Esophagus mucosa (tissue), 1 donor: ENCODE data around the gene HOXC11. TPM values are rescaled to one million over a fixed set of nuclear protein-coding genes. Genes with fewer than 3 reads are reported as not detected.

ENCODE experiments used
- ATAC-seq: fragments of 200-7000 bp; cut with Tn5 transposase; one replicate; pipeline ENCODE4 v1.9.1; 2020
- total RNA-seq: library from RNA; stranded (reverse); gene quantifications from one replicate; pipeline ENCODE4 v1.2.4, GENCODE V29; 2023
- donor health status: DM: yes; HTN: yes; CAD: no.

Gene HOXC11
- total RNA-seq, 1 donor from 2014 or later: 0.08 TPM

GRCh38 chr12:53958128-53958527 lies 14.8 kb upstream of the HOXC11 start:
- no peak for ATAC-seq

- no peak for ATAC-seq
These were observed 13.6 kb upstream of the HOXC11 start for GRCh38 chr12:53959314-53959713.

DNA sequence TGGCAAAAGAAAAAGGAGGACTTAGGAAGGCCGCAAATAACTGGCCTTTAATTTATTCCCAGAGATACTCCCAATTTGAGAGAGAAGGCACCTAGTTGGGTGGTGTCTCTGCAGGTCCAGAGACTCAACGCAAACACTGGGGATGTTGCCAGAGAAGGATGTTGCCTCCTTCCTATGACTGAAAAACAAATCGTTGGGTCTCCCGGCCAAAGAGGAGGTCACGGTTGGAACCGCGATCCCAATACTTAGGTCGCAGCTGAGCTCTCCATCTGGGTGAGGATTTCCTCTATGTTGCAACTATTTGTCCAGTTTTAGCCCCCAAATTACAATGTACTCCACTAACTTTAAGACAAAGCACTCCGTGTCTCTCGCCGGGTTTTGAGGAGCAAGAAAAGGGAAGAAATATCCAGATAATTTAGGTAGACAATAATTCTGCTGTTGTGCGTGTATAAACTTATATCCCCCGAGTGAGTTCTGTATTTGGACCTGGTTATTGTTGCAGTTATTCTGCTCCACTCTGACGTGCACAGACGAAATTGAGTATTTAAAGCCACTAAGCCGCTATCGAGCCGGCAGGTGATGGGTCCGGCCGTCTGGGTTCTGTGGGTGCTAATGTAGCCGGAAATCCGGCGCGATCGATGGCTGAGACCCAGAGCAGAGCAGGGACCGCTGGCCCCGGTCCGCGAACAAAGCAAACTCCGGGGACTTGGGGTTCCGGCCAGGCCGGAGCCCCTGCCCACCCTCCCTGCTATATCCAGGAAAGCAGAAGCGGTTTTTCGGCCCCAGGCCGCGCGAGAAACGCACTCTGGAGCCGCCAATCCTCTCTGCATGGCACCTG lies 12.5 kb upstream of the HOXC11 start:
- ATAC-seq: no peak

GRCh38 chr12:53961025-53961761 lies 11.7 kb upstream of the HOXC11 start:
- no peak for ATAC-seq

- no peak for ATAC-seq
These were observed 9.9 kb upstream of the HOXC11 start for GRCh38 chr12:53963005-53963404.

- ATAC-seq: no peak
These were observed 9.3 kb upstream of the HOXC11 start for GRCh38 chr12:53963434-53964314.

DNA sequence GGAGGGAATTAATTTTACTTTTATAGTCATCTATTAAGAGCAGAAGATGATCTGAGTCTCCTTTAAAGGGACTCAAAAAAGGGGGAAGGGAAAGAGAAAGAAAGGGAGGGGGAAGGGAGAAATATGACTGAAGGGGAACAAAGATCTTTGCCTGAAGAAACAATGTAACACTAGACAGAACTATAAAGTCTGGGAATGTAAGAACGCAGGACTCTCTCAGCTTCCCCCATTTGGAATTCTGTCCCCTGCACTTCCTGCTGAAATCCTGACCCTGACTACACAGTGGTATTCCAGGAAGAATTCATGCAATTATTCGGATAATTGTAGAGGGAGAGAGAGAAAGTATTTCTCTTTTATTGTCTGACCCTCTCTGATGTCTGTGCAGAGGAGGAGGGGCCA lies 8.6 kb upstream of the HOXC11 start:
- no peak for ATAC-seq

- ATAC-seq: no peak
These were observed 7.4 kb upstream of the HOXC11 start for GRCh38 chr12:53965281-53966084.

GRCh38 chr12:53966085-53966384 lies 6.9 kb upstream of the HOXC11 start:
- no peak for ATAC-seq

GRCh38 chr12:53966385-53967133 lies 6.4 kb upstream of the HOXC11 start:
- ATAC-seq: no peak

DNA sequence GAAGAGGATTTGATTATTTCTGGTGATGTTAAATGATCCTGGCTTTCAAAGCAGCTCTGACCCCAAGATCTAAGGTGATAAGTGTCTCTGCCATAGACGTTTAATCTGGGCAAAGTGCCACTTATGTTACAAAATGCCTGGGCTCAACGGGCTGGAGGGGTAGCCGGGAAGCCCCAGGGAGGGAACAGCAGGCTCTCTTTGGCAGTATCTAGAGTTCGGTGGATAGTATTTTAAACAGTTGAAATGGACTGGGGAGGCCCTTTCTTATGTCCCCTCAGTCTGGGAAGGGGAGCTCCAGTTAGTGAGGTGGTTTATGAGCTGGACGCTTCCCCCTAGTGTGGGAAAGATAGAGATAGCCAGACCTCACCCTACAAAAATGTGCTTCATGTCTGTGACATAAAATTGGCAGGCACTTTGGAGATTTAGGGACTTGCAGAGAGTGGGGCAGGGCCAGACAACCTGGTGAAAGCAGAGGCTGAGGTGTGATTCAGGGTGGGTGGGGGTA lies 5.5 kb upstream of the HOXC11 start:
- ATAC-seq: no peak

- ATAC-seq: no peak
These were observed 4.5 kb upstream of the HOXC11 start for GRCh38 chr12:53968214-53969127.

GRCh38 chr12:53969588-53970259 lies 3.2 kb upstream of the HOXC11 start:
- ATAC-seq: no peak

GRCh38 chr12:53970451-53970850 lies 2.5 kb upstream of the HOXC11 start:
- ATAC-seq: no peak

DNA sequence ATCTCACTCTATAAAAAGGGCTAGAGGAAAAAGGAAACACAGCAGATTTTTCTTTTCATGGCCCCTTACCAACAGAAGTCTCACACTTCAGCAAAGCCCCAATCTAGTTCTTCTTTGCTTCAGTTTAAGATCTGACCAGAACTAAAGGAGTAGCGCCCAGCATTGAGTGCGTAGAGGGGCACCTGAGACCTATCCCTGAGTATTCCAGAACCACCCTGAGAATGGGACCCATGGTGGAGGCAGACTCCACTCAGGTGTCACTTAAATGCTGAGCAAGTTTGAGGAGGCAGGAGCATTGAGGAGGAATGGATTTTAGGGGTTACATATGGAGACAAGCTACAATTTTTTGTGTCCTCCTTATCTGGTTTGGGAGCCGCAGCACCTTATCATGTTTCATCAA lies 1.8 kb upstream of the HOXC11 start:
- no peak for ATAC-seq

- ATAC-seq: no peak
These were observed 1.2 kb upstream of the HOXC11 start for GRCh38 chr12:53971686-53972085.

DNA sequence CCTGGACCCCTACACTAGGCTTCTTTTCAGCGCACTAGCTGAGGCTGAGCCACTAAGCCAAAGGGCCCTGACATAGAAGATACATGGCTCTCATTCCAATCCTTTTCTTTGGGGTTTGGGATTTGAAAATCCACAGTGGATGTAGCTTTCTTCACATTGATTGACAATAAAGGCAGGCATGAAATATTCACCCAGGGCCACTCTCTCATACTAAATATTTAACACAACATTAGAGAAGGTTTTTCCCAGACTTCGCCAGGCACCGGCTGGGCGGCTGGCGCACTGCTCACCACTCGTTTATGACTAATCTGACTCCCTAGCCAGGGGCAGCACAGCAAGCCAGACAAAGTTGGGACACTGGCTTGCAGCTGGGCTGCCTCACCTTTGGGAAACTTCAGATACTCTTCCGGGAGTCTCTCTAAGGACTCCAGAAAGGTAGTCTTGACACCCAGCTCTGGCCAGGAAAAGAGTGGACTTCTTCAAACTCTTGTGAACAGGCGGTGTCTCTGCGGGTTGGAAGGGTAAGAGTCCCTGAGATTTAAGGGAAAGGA lies 699 bp upstream of the HOXC11 start:
- ATAC-seq: peak; percentile 49

DNA sequence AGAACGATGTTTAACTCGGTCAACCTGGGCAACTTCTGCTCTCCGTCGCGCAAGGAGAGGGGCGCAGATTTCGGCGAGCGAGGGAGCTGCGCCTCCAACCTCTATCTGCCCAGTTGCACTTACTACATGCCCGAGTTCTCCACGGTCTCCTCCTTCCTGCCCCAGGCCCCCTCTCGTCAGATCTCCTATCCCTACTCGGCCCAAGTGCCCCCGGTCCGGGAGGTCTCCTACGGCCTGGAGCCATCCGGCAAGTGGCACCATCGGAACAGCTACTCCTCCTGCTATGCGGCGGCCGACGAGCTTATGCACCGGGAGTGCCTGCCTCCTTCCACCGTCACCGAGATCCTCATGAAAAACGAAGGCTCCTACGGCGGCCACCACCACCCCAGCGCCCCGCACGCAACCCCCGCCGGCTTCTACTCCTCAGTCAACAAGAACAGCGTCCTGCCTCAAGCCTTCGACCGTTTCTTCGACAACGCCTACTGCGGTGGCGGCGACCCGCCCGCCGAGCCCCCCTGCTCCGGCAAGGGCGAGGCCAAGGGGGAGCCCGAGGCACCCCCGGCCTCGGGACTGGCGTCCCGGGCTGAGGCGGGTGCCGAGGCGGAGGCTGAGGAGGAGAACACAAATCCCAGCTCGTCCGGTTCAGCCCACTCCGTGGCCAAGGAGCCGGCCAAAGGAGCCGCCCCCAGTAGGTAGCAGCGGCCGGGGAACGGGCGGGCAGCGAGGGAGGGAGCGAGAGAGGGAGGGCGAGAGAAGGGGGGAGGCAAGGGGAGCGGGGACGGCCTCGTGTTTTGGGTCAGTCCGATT lies 513 bp downstream of the HOXC11 start:
- ATAC-seq: peak; percentile 23
